Measurements from ENCODE around the gene C6orf58.
"Not testable (repeated sequence)": the region's sequence is repeated elsewhere in the genome, so short reads cannot be mapped to it uniquely, and the experiment has no call there.

C6orf58 gene

DNA sequence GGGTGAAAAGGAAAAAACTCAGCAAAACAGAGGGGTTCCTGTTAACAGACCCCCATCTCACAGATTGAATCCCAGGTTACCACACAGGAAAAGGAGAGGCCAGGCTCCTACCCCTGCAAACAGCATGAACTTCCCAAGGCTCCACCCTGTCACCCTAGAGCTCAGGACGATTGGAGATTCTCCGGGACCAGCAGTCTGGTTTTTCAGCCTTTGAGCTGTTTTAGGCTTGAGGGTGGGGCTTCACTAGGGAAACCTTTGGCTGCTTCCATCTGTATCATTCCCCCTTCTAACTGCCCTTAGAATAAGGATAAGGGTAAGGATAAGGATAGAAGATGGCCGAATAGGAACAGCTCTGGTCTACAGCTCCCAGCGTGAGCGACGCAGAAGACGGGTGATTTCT, 16.0 kb downstream of the C6orf58 start:
- DNase-seq, result no peak

DNA sequence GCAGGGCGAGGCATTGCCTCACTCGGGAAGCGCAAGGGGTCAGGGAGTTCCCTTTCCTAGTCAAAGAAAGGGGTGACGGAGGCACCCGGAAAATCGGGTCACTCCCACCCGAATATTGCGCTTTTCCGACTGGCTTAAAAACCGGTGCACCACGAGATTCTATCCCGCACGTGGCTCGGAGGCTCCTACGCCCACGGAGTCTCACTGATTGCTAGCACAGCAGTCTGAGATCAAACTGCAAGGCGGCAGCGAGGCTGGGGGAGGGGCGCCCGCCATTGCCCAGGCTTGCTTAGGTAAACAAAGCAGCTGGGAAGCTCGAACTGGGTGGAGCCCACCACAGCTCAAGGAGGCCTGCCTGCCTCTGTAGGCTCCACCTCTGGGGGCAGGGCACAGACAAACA, 16.5 kb downstream of the C6orf58 start:
- DNase-seq, result not testable (repeated sequence)

DNA sequence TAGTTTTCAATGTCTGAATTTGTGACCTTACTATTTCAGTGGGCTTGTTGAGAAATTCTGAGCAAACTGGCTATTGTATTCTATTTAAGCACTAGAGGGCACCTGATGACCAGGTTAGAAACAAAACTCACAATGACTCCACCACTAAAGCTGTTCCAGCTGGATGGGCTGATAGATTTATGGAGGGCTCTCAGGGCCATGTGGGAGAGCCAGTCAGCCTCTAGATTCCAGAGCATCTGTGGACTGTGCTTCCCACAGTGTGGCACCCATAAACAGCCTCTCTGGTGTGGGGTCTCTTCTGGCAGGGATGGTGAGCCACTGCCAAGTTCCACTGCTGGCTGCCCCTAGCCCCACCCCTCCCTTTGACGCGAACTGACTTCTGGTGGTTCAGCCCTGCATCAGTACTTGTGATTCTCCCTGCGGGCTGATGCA, 29.2 kb downstream of the C6orf58 start:
- DNase-seq, result no peak

DNA sequence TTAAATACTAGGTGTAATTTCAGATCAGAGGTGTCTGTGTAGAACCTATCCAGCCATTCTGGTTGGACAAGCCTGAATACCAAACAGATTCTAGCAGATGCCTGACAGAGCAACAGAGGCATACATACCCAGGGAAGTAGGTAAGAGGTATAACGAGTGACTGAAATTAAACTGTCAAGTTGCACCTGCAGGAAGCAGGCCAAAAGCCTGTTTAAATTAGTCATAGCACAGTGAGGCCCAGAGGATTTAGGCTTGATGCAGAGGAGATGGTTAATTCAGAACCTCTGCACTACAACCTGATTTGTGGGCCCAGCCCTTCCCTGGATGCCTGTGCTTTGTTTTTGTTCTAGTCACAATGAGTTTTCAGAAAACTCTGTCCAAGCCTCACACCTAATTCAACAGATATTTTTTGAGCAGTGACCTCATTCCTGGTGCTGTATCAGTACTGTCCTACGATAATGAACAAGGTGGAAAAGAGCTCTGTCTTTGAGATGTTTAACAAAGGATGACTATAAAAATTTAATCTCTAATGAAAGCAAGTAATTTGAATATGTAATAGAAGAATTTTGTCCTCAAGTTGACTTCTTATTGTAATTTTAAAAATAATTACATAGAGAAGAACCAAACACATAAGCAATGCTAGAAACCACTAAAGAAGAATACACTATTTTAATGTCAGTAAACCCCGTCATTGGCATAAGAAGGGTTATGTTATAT, 31.7 kb downstream of the C6orf58 start:
- no peak for DNase-seq

DNA sequence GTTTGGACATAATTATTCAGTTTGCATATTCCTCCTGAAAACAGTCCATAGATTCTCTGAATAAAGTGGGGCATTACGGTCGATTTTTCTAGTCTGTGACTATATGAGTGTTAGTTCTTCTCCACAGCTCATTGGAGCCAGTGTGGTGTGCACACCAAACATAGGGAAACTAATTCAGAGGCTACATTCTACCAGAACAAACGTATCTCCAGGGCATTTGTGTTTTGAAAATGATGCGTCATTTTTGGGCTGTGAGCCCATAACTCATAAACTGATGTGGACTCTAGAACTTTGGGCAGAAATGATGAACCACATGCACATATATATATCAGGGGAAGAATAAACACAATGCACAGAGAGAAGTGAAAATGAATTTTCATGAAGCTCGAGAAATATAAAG, 41.8 kb downstream of the C6orf58 start:
- DNase-seq, result no peak

DNA sequence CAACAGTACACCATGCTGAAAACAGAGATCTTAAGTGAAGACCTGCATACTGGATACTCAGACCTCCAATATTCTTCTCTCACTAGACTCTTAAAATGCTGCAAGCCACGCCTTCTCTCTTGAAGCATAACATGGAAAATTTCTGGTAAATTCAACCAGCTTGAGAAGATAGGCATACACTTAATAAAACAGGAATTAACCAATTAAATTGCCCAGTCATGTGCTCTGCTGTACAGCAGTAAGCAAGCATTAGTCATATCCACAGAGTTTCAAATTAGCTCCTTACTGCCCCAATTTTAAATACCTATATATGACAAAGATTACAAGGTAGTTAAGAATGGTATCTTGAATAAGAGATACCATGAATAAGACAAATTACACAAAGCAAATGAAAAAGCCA, 53.8 kb downstream of the C6orf58 start:
- DNase-seq, result no peak

DNA sequence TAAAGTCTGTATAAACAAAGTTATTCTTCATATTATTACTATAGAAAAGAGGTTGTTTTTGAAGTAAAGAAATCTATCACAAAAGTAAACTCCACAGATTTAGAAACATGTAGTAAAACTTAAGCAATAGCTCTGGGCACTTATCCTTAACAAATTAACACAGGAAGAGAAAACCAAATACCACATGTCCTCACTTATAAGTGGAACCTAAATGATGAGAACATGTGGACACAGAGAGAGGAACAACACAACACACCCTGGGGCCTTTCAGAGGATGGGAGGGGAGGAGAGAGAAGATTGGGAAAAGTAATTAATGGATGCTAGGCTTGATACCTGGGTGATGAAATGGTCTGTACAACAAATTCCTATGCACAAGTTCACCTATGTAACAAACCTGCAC, 57.2 kb downstream of the C6orf58 start:
- no peak for DNase-seq

DNA sequence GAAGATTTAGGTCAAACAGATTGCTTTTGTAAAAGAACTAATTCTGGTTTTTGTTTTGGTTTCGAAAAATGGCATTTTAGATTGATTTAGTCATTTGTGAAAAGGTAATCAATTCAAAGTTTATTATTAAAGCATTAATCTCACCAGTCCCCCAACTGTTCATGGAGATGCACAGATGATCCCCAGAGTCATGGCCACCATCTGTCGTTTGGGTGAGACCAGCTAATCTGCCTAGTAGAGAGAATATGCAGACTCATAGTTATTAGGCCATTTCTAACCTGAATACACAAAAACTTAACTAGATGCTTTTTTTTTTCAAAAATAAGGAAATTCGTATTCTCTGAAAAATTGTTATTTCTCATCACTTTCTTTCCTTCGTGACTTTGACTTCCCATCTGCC, 58.1 kb downstream of the C6orf58 start:
- DNase-seq, result no peak

DNA sequence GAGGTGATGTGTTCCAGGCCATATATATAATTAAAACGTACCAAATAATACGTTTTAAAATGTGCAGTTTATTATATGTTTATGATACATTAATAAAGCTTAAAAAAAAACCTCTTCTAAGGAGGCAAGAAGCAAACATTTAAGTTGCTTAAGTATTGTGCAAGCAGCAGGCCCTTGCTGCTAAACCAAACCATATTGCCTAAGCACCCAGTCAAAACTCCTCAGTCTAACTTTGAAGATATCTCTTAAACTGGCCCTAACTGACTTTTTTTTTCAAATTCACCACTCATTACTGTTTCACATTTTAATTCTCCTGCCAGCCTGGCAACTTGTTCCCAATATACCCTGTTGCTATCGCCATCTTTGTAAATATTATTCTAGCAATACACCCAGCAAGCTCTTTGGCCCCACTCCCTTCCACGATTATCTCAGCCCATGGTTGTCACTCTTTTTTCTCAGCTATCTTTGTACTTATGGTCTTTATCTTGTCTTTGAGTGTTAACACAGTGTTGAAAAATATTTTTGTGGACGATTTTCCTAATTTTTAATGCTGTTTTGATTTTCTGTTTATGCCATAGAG, 60.9 kb downstream of the C6orf58 start:
- no peak for DNase-seq
